Anterior cingulate cortex (tissue), 58 donors: Measurements from ENCODE around the gene ADAM23.

Source experiments
- DNase-seq, 58 donors: peaks; one replicate each; lab custom pipeline; 2025; lab: John Stamatoyannopoulos, UW

Gene ADAM23

GRCh38 chr2:206488623-206489022 lies 45.3 kb downstream of the ADAM23 start:
- DNase-seq = no peak

DNA sequence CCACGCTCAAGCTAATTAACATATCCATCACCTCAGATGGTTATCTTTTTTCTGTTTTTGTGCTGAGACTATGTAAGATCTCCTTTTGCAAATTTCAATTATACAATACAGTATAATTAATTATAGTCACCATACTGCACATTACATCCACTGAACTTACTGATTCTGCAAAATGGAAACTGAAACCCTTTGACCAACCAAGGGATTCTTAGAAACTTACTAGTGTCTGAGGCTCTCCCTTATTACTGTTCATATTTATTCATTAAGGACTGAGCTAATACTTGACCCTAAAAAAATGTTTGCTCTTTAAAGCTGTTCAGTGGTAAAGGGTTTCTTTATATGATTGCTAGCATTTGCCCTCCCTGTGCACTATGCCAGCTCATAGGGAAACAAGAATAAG lies 50.7 kb downstream of the ADAM23 start:
- DNase-seq = no peak

DNA sequence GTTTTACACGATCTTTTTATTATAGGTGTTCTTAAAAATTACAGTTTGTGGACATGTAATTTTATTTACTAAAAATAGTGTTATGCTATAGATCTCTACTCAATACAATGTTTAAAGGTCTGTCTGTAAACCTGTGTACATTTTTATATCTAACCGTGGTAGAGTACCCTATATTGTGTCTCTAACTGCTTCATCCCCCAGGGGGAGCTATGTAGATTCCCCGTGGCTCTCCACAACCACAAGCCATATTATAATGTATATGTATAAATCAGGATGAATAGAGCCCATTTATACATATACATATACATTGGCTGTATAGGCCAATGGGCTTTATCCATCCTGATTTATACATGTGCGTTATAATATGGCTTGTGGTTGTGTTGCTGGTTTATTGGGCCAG lies 59.4 kb downstream of the ADAM23 start:
- no peak for DNase-seq

GRCh38 chr2:206511283-206511682 lies 68.0 kb downstream of the ADAM23 start:
- no peak for DNase-seq

DNA sequence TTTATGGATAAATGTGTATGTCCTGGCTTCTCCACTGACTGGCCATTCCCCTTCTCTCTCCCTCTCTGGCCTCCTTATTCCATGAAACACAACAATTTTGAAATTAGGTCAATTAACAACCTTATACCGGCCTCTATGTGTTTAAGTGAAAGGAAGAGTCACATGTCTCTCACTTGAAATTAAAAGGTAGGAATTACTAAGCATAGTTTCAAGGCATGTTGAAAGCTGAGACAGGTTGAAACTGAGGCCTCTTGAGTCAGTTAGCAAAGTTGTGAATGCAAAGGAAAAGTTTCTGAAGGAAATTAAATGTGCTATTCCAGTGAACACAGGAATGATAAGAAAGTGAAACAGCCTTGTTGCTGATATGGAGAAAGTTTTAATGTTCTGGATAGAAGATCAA lies 69.7 kb downstream of the ADAM23 start:
- DNase-seq = no peak

- DNase-seq = no peak
These were observed 72.2 kb downstream of the ADAM23 start for GRCh38 chr2:206515580-206515979.

DNA sequence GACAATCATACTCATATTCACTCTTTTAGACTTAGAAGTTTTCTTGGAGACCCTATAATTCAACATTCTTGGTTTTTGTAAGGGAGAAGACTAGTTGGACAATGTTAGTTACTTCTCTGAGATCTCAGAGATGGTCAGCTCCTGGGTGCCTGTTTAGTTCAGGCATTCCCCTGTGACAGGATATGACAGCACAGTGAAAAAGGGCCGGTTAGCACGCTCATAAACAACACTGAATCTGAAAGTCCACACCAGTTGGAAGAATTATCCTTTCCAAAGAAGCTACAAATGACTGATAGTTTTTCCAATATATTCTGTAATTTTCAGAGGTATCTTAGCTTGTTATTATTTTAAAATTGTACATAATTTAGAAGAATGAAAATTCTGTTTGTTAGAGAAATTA lies 75.7 kb downstream of the ADAM23 start:
- DNase-seq = no peak

DNA sequence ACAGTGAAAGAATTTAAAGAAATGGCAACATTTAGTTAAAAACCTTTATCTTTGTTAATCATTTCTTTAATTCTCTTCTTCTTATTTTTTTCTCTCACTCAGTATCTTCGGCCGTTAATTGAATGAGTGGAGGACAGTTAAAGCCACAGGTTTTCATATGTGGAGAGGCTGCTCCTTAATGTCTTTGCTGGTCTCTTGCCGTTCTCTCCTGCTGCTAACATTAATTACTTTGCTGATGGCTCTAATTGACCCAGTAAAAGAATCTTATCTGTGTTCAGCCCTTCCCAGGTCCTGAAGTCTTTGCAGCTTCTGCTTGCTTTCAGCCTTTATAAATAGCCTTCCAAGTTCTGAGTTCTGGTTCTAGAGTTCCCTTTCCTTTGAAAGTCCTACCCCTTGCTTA lies 77.1 kb downstream of the ADAM23 start:
- DNase-seq = no peak

GRCh38 chr2:206521115-206521514 lies 77.8 kb downstream of the ADAM23 start:
- no peak for DNase-seq

DNA sequence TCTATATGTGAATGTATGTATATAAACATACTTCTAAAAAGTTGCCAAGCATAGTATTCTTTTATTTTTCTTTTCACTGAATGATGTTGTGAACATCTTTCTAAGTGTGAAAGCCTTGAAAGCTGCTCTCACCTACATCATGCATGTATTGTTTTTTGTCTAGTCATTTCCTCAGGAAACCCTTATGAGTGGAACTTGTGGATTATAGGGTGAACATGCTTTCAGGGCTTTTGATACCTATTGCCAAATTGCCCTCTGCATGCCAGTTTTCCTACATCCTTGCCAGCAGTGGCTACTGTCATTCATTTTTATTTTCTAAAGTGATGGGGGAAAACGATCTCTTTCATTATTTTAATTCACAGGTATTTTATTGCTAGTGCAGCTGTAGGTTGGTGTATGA lies 78.3 kb downstream of the ADAM23 start:
- DNase-seq = no peak

GRCh38 chr2:206526416-206526815 lies 83.1 kb downstream of the ADAM23 start:
- DNase-seq = no peak

- DNase-seq = no peak
These were observed 83.8 kb downstream of the ADAM23 start for GRCh38 chr2:206527153-206527552.

- no peak for DNase-seq
These were observed 87.4 kb downstream of the ADAM23 start for GRCh38 chr2:206530727-206531126.

DNA sequence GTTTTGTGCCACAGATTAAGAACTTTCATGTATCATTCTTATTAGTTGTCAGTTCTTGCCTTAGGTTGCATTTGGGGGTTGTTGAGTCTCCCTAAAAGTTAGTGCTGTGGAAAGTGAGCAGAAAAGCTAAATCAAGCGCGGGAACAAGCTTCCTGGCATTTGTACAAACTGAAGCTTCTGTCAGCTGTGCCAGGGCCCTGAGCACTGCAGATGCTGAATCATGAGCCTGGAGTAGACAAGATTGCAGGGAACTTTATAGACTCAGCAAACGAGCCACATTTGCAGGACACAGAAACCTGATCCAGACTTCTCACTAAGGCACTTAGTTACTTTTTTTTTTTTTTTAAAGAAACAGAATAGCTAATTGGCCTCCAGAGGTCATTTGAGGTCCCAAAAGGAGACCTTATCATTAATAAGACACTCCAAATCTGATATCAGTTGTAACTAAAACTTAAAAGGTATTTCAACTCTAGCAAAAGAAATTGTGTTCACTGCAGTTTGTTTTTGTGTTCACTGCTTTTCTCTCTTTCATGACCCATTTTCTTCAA lies 88.7 kb downstream of the ADAM23 start:
- peak in 27 of 58 donors; percentile 0 to 60 (median 6) for DNase-seq

DNA sequence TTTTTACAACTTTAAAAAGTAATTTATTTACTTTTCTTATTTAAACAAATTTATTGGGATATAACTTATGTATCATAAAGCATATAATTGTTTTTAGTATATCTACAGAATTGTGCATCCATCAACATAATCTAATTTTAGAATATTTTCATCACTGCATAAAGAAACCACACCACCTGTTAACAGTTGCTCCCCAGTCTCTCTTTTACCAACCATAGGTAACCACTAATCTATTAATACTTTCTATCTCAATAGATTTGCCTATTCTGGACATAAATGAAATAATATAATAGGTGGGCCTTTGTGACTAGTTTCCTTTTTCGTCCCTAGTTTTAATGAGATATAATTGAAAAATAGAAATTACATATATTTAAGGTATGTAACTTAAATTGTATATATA lies 90.6 kb downstream of the ADAM23 start:
- no peak for DNase-seq

DNA sequence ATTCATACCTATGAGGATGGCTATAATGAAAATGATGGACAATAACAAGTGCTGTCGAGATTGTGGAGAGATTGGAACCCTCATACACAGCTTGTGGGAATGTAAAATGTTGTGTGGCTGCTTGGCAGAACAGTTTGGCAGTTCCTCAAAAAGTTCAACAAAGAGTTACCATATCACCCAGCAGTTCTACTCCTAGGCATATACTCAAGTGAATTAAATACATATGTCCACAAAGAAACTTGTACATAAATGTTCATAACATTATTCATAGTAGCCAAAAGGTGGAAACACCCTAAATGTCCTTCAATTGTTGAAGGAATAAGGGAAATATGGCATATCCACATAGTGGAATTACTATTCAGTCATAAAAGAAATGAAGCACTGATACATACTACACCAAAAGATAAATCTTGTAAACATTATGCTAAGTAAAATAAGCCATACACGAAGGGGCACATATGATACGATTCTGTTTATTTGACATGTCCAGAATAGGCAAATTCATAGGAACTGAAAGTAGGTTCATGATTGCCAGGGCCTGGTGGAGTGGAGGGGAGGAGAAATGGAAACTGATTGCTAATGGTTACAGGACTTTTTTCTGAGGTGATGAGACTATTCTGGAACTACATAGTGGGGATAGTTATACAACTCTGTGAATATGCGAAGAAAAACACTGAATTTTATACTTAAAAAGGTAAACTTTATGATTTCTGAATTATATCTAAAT lies 92.1 kb downstream of the ADAM23 start:
- no peak for DNase-seq

DNA sequence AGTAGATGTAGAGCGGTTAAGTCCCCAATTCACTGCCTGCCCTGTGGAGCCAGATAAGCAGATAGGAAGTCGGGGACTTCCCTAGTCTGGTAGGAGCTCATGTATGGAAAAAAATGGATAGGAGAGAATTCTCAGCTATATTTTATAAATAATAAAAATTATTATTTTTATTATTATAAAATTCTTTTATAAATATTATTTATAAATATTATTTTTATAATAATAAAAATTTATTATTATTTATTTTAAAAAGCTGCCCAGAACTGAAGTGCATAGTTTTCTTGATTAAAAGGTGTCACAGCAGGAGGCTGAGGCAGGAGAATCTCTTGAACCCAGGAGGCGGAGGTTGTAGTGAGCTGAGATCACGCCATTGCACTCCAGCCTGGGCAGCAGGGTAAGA lies 97.4 kb downstream of the ADAM23 start:
- DNase-seq = no peak

- DNase-seq = no peak
These were observed 99.7 kb downstream of the ADAM23 start for GRCh38 chr2:206543073-206543472.

DNA sequence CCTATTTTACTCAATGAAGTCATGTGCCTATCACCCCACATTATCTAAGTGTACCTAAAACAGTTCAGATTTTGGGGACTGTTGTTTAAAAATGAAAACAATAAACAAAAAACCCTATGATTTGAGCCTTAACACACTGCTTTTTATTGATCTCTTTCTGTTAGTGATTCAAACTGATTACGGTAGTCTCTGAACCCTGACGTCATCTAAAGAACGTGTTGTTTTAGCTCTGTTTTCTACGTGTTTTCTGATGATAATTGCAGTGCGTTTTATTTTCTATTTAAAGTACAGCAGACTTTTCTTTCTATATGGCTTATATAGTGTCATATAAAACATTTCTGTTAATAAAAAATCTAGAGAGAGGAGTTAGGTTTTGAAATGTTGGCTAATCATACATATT lies 105.1 kb downstream of the ADAM23 start:
- DNase-seq = no peak

GRCh38 chr2:206555721-206556120 lies 112.4 kb downstream of the ADAM23 start:
- DNase-seq = no peak

GRCh38 chr2:206556357-206556949 lies 113.1 kb downstream of the ADAM23 start:
- DNase-seq = peak in 1 of 58 donors; percentile 2

GRCh38 chr2:206557321-206557720 lies 114.0 kb downstream of the ADAM23 start:
- no peak for DNase-seq
